Stimulated activated CD4-positive, alpha-beta T cell treated with anti-CD3 and anti-CD28 coated beads, Interleukin-1b, Interleukin-23, amount 100 ng/mL, for 48 hours (primary cell): Measurements from ENCODE around the gene PHLDB1.
A peak's percentile ranks its signal among the peaks of the same experiment; 100 is the strongest.
"Not testable (repeated sequence)": the region's sequence is repeated elsewhere in the genome, so short reads cannot be mapped to it uniquely, and the experiment has no call there.

ENCODE experiments used
- DNase-seq: peaks from one replicate; pipeline ENCODE4 v3.0.0-alpha.2; 2020

PHLDB1 gene

GRCh38 chr11:118607401-118608359 lies at the start of gene PHLDB1:
TSS of gene PHLDB1 (plus strand) at chr11:118607615. CDS start at chr11:118613837, 6,222 bp downstream.
- DNase-seq: peak; percentile 32

GRCh38 chr11:118560806-118561205 lies 46.6 kb upstream of the PHLDB1 start:
- no peak for DNase-seq

GRCh38 chr11:118565051-118565450 lies 42.4 kb upstream of the PHLDB1 start:
- no peak for DNase-seq

- no peak for DNase-seq
These were observed 37.7 kb upstream of the PHLDB1 start for GRCh38 chr11:118569670-118570069.

GRCh38 chr11:118570787-118571186 lies 36.6 kb upstream of the PHLDB1 start:
- DNase-seq: no peak

GRCh38 chr11:118571701-118572060 lies 35.7 kb upstream of the PHLDB1 start:
- DNase-seq: not testable (repeated sequence)

- DNase-seq: peak; percentile 80
These were observed 35.1 kb upstream of the PHLDB1 start, which contains the start of gene ARCN1 for GRCh38 chr11:118572061-118572980. TSS of gene ARCN1 (plus strand) at chr11:118572409. CDS start at chr11:118572548, 139 bp downstream.

GRCh38 chr11:118572981-118573550 lies 34.3 kb upstream of the PHLDB1 start:
- peak; percentile 42 for DNase-seq

- DNase-seq: no peak
These were observed 32.8 kb upstream of the PHLDB1 start for GRCh38 chr11:118574636-118575035.

GRCh38 chr11:118577995-118578394 lies 29.4 kb upstream of the PHLDB1 start:
- not testable (repeated sequence) for DNase-seq

GRCh38 chr11:118581057-118581456 lies 26.4 kb upstream of the PHLDB1 start:
- DNase-seq: no peak

- no peak for DNase-seq
These were observed 19.5 kb upstream of the PHLDB1 start for GRCh38 chr11:118587952-118588351.

- no peak for DNase-seq
These were observed 14.6 kb upstream of the PHLDB1 start for GRCh38 chr11:118592616-118593367.

GRCh38 chr11:118594984-118595383 lies 12.4 kb upstream of the PHLDB1 start:
- not testable (repeated sequence) for DNase-seq

- no peak for DNase-seq
These were observed 10.9 kb upstream of the PHLDB1 start for GRCh38 chr11:118596224-118597146.

GRCh38 chr11:118597556-118597955 lies 9.9 kb upstream of the PHLDB1 start:
- no peak for DNase-seq

GRCh38 chr11:118602331-118602730 lies 5.1 kb upstream of the PHLDB1 start:
- no peak for DNase-seq

GRCh38 chr11:118603709-118604108 lies 3.7 kb upstream of the PHLDB1 start:
- not testable (repeated sequence) for DNase-seq

- DNase-seq: no peak
These were observed 2.8 kb upstream of the PHLDB1 start for GRCh38 chr11:118604566-118604965.

GRCh38 chr11:118605116-118605867 lies 2.1 kb upstream of the PHLDB1 start:
- DNase-seq: no peak
